MCF 10A (cell line): ENCODE data around the gene FADS6. TPM values are rescaled to one million over a fixed set of nuclear protein-coding genes. Genes with fewer than 3 reads are reported as not detected.

Source experiments
- BruUV-seq: library from RNA; stranded (reverse); fragments of 400-500 nt; replicated peaks from 2 replicates; lab custom pipeline; 2021; lab: Mats Ljungman, UMichigan
- CTCF ChIA-PET: fragments of 300-600 bp; sonication (Branson Sonifier 250); formaldehyde crosslinking; extraction: SDS; loops from one replicate; lab custom pipeline; 2021; ENCODE audit warnings: antibody characterized with exemption, inconsistent platforms; lab: Yijun Ruan, JAX
- POLR2A ChIA-PET: fragments of 300-600, 350-650 bp; sonication (Branson Sonifier 250); formaldehyde crosslinking; extraction: SDS; loops from one replicate; lab custom pipeline; 2020; ENCODE audit warnings: antibody characterized with exemption, inconsistent platforms; lab: Yijun Ruan, JAX
- DNase-seq: peaks from one replicate; pipeline ENCODE4 v3.0.0-alpha.2; 2018; ENCODE audit not compliant: unreplicated experiment
- H3K27ac Mint-ChIP-seq: one replicate; pipeline ENCODE4 v1.8.0; 2022; ENCODE audit warnings: mild to moderate bottlenecking, low read depth, mixed read lengths; ENCODE audit not compliant: unreplicated experiment
- H3K27me3 Mint-ChIP-seq: one replicate; pipeline ENCODE4 v1.8.0; 2022; ENCODE audit warnings: mixed read lengths; ENCODE audit not compliant: insufficient read depth, unreplicated experiment
- H3K36me3 Mint-ChIP-seq: one replicate; pipeline ENCODE4 v1.8.0; 2022; ENCODE audit warnings: mild to moderate bottlenecking, moderate library complexity, mixed read lengths; ENCODE audit not compliant: insufficient read depth, unreplicated experiment
- H3K4me1 Mint-ChIP-seq: one replicate; pipeline ENCODE4 v1.8.0; 2022; ENCODE audit warnings: mixed read lengths; ENCODE audit not compliant: insufficient read depth, unreplicated experiment
- H3K4me3 Mint-ChIP-seq: one replicate; pipeline ENCODE4 v1.8.0; 2022; ENCODE audit warnings: mild to moderate bottlenecking, moderate library complexity, mixed read lengths; ENCODE audit not compliant: unreplicated experiment
- H3K9me3 Mint-ChIP-seq: one replicate; pipeline ENCODE4 v1.8.0; 2022; ENCODE audit warnings: mixed read lengths; ENCODE audit not compliant: unreplicated experiment
- intact Hi-C: fragments of 100-400 bp; cut with micrococcal nuclease; formaldehyde crosslinking; loops from 2 replicates; pipeline ENCODE4 v1.14.1; 2022
- total RNA-seq: library from RNA; stranded (reverse); gene quantifications from 2 replicates; pipeline ENCODE4 v1.2.3, GENCODE V29; 2022
- TF ChIP-seq, protein P1 (sequence below): fragments of 200-600 bp; IDR thresholded peaks from one replicate; pipeline ENCODE4 v1.8.0; 2022; ENCODE audit warnings: antibody characterized with exemption, mild to moderate bottlenecking; ENCODE audit not compliant: unreplicated experiment

The FADS6 gene
- total RNA-seq, 1 experiment from 2014 or later, result not detected

DNA sequence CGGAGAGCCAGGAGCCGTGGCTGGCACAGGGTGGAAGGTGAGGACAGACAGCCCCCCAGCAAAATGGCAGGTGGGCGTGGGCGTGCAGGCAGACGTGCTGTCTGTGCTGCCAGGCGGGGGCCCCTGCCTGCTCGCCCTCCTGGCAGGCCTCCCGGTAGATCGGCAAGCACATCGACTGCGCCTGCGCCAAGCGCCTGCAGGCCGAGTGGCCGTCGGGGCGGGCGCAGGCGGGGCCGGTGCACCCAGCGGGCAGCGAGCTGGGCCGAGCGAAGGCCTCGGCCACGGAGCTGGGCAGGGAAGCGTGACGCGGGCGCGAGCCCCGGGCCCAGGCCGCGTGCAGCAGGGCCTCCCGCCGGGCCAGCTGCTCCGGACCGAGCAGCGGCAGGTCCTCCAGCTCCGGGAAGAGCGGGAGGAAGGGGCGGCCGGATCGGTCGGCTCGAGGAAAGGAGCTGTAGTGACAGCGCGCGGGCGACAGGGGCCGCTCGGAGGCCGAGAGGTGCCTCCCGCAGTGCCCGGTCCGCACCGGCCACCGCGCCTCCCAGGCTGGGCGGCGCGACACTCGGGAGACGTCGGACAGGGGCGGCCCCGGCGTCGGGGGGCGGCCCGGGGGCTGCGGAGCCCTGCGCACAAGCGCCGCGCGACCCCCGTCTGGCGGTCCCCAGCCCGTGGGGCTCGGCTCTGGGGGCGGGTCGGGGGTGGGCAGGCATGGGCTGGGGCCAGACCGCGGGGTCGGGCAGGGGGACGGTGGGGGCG is 50.7 kb downstream of the FADS6 start:
- TF ChIP-seq, protein P1, sequence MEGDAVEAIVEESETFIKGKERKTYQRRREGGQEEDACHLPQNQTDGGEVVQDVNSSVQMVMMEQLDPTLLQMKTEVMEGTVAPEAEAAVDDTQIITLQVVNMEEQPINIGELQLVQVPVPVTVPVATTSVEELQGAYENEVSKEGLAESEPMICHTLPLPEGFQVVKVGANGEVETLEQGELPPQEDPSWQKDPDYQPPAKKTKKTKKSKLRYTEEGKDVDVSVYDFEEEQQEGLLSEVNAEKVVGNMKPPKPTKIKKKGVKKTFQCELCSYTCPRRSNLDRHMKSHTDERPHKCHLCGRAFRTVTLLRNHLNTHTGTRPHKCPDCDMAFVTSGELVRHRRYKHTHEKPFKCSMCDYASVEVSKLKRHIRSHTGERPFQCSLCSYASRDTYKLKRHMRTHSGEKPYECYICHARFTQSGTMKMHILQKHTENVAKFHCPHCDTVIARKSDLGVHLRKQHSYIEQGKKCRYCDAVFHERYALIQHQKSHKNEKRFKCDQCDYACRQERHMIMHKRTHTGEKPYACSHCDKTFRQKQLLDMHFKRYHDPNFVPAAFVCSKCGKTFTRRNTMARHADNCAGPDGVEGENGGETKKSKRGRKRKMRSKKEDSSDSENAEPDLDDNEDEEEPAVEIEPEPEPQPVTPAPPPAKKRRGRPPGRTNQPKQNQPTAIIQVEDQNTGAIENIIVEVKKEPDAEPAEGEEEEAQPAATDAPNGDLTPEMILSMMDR, result peak; percentile 50
- Mint-ChIP-seq H3K9me3 (no peaks in the 10 kb centered on the region), H3K27me3 (no peaks in the 10 kb centered on the region), H3K4me1 (peaks cover 8% of the 10 kb centered on the region), H3K4me3 (no peak overlapping the region), H3K27ac (no peak overlapping the region), H3K36me3 (no peaks in the 10 kb centered on the region)
- BruUV-seq, result no TSS peak
- intact Hi-C loops, result no loop called here
- POLR2A ChIA-PET, result no interaction called here
- CTCF ChIA-PET, result interaction anchor here (0.5 to 3.1 kb wide), 7 partner anchors 10 to 401 kb away, joined by 3 to 12 read pairs (median 4); no protein-coding TSS in a partner anchor
- peak; percentile 35 for DNase-seq

DNA sequence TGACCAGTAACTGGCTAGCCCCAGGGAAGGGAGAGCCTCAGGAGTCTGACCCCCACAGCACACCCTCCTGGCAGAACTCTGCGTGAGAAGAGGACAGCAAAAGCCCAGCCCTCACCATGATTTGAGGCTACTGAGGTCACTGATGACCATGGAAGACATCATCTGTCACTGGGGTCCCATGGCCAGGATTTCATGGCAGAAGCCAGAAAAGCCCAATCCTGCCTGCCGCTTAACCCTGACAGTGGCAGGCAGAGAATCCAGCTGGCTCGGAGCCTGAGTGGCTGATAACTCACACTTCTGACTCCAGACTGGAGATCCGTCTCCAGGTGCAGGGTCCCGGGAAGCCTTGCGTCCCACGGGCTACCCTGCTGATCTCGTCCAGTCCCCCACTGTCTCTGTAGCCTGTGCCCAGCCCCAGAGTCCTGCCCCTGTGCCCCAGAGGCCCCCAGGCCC is 51.3 kb downstream of the FADS6 start:
- ChIA-PET POLR2A (no interaction called here), CTCF (interaction anchor here (0.5 to 0.7 kb wide), 3 partner anchors 15 to 121 kb away, joined by 3 to 4 read pairs (median 3); no protein-coding TSS in a partner anchor)
- DNase-seq, result no peak
- no peak overlapping the region for H3K27ac Mint-ChIP-seq
- H3K36me3 Mint-ChIP-seq, result no peaks in the 10 kb centered on the region
- H3K27me3 Mint-ChIP-seq, result no peaks in the 10 kb centered on the region
- BruUV-seq, result no TSS peak
- H3K9me3 Mint-ChIP-seq, result no peaks in the 10 kb centered on the region
- H3K4me3 Mint-ChIP-seq, result no peak overlapping the region
- peaks cover 8% of the 10 kb centered on the region for H3K4me1 Mint-ChIP-seq
- TF ChIP-seq, protein P1, result no peak
- intact Hi-C loops, result no loop called here

DNA sequence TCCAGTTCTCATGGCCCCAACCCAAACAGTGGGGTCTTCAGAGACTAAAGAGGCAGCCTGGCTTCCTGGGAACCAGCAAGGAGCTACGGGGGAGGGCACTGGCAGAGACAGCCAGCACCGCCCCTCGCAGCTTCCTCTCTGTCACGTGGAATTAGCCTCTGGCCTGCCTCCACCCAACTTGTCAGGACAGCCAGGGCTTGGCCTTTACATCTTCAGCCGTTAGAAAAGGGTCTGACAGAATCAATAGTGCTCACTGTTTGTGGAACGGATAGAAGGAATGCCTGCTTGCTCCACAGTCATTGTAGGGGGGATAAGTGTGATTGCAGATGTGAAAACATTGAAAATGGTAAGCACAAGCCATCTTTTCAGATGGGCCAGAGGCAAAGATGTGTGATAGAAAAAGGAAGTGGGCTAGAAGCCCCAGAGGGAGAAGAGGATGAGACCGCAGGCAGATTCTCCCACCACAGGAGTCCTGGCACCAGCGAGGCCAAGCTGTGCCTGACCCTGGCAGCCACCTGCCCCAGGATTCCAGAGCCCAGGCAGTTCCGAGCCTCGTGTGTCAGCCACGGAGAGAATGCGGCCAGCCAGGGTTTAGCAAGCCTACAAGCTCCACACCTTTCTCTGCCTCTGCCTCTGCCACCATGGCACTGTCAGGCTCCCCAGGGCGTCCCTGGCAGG is 52.3 kb downstream of the FADS6 start:
- Mint-ChIP-seq H3K4me1 (peaks cover 8% of the 10 kb centered on the region), H3K9me3 (no peaks in the 10 kb centered on the region), H3K27ac (no peak overlapping the region), H3K36me3 (peaks cover 7% of the 10 kb centered on the region), H3K27me3 (no peaks in the 10 kb centered on the region), H3K4me3 (no peak overlapping the region)
- ChIA-PET POLR2A (no interaction called here), CTCF (interaction anchor here (0.6 to 1.7 kb wide), 3 partner anchors 21 to 275 kb away, joined by 3 to 5 read pairs (median 3); no protein-coding TSS in a partner anchor)
- TF ChIP-seq, protein P1, result no peak
- no peak for DNase-seq
- intact Hi-C loops, result no loop called here
- BruUV-seq, result no TSS peak
